ENCODE measurements around the gene GGCT.

The GGCT gene

GRCh38 chr7:30459591-30460245 is 44.9 kb downstream of the GGCT start:
- Histone ChIP-seq H3K4me1 (ENCODE audit: control insufficient read depth, insufficient read depth, low read length) (no peaks in the 10 kb centered on the region), H3K9ac (ENCODE audit: low read depth, low read length) (no peak overlapping the region)

GRCh38 chr7:30458311-30458710 is 46.3 kb downstream of the GGCT start:
- no peak overlapping the region for H3K4me3 ChIP-seq (ENCODE audit: low read depth, low read length)
- no peaks in the 10 kb centered on the region for H3K9me3 ChIP-seq (ENCODE audit: control insufficient read depth, insufficient read depth, low read length)
- no peak overlapping the region for H3K9ac ChIP-seq (ENCODE audit: low read depth, low read length)
- no peaks in the 10 kb centered on the region for H3K27me3 ChIP-seq (ENCODE audit: control insufficient read depth, insufficient read depth, low read length)
- H3K4me1 ChIP-seq (ENCODE audit: control insufficient read depth, insufficient read depth, low read length) = no peaks in the 10 kb centered on the region
- H3K36me3 ChIP-seq (ENCODE audit: control insufficient read depth, insufficient read depth, low read length) = no peaks in the 10 kb centered on the region
- H3K27ac ChIP-seq (ENCODE audit: low read depth, low read length) = no peak overlapping the region

More at GRCh38 chr7:30459591-30460245, 44.9 kb downstream of the GGCT start:
- no peaks in the 10 kb centered on the region for H3K36me3 ChIP-seq (ENCODE audit: control insufficient read depth, insufficient read depth, low read length)
- H3K27ac ChIP-seq (ENCODE audit: low read depth, low read length) = no peak overlapping the region
- H3K4me3 ChIP-seq (ENCODE audit: low read depth, low read length) = no peak overlapping the region
- no peaks in the 10 kb centered on the region for H3K27me3 ChIP-seq (ENCODE audit: control insufficient read depth, insufficient read depth, low read length)
- no peaks in the 10 kb centered on the region for H3K9me3 ChIP-seq (ENCODE audit: control insufficient read depth, insufficient read depth, low read length)

GRCh38 chr7:30453921-30454320 is 50.7 kb downstream of the GGCT start:
- H3K4me1 ChIP-seq (ENCODE audit: control insufficient read depth, insufficient read depth, low read length) = peaks cover 7% of the 10 kb centered on the region
- no peaks in the 10 kb centered on the region; the same call in 1 of the 2 replicates for H3K36me3 ChIP-seq (ENCODE audit: control insufficient read depth, insufficient read depth, low read length)
- no peaks in the 10 kb centered on the region for H3K9me3 ChIP-seq (ENCODE audit: control insufficient read depth, insufficient read depth, low read length)
- no peak overlapping the region for H3K4me3 ChIP-seq (ENCODE audit: low read depth, low read length)
- no peak overlapping the region for H3K27ac ChIP-seq (ENCODE audit: low read depth, low read length)
- H3K9ac ChIP-seq (ENCODE audit: low read depth, low read length) = no peak overlapping the region
- H3K27me3 ChIP-seq (ENCODE audit: control insufficient read depth, insufficient read depth, low read length) = no peaks in the 10 kb centered on the region

GRCh38 chr7:30453016-30453415 is 51.6 kb downstream of the GGCT start:
- Histone ChIP-seq H3K27ac (ENCODE audit: low read depth, low read length) (no peak overlapping the region), H3K36me3 (ENCODE audit: control insufficient read depth, insufficient read depth, low read length) (no peaks in the 10 kb centered on the region; the same call in 1 of the 2 replicates), H3K4me1 (ENCODE audit: control insufficient read depth, insufficient read depth, low read length) (peaks cover 7% of the 10 kb centered on the region)

GRCh38 chr7:30452280-30452930 is 52.2 kb downstream of the GGCT start:
- peaks cover 7% of the 10 kb centered on the region for H3K4me1 ChIP-seq (ENCODE audit: control insufficient read depth, insufficient read depth, low read length)
- H3K9me3 ChIP-seq (ENCODE audit: control insufficient read depth, insufficient read depth, low read length) = no peaks in the 10 kb centered on the region
- no peak overlapping the region for H3K9ac ChIP-seq (ENCODE audit: low read depth, low read length)
- H3K27ac ChIP-seq (ENCODE audit: low read depth, low read length) = no peak overlapping the region
- no peaks in the 10 kb centered on the region for H3K27me3 ChIP-seq (ENCODE audit: control insufficient read depth, insufficient read depth, low read length)
- no peaks in the 10 kb centered on the region; the same call in 1 of the 2 replicates for H3K36me3 ChIP-seq (ENCODE audit: control insufficient read depth, insufficient read depth, low read length)
- no peak overlapping the region for H3K4me3 ChIP-seq (ENCODE audit: low read depth, low read length)

More at GRCh38 chr7:30453016-30453415, 51.6 kb downstream of the GGCT start:
- Histone ChIP-seq H3K9ac (ENCODE audit: low read depth, low read length) (no peak overlapping the region), H3K9me3 (ENCODE audit: control insufficient read depth, insufficient read depth, low read length) (no peaks in the 10 kb centered on the region), H3K4me3 (ENCODE audit: low read depth, low read length) (no peak overlapping the region), H3K27me3 (ENCODE audit: control insufficient read depth, insufficient read depth, low read length) (no peaks in the 10 kb centered on the region)

GRCh38 chr7:30451539-30452279 is 52.9 kb downstream of the GGCT start:
- H3K9me3 ChIP-seq (ENCODE audit: control insufficient read depth, insufficient read depth, low read length) = no peaks in the 10 kb centered on the region
- H3K36me3 ChIP-seq (ENCODE audit: control insufficient read depth, insufficient read depth, low read length) = no peaks in the 10 kb centered on the region; the same call in 1 of the 2 replicates
- H3K4me3 ChIP-seq (ENCODE audit: low read depth, low read length) = no peak overlapping the region
- peaks cover 7% of the 10 kb centered on the region for H3K4me1 ChIP-seq (ENCODE audit: control insufficient read depth, insufficient read depth, low read length)
- H3K27me3 ChIP-seq (ENCODE audit: control insufficient read depth, insufficient read depth, low read length) = no peaks in the 10 kb centered on the region
- H3K9ac ChIP-seq (ENCODE audit: low read depth, low read length) = no peak overlapping the region
- H3K27ac ChIP-seq (ENCODE audit: low read depth, low read length) = no peak overlapping the region

- Histone ChIP-seq H3K9ac (ENCODE audit: low read depth, low read length) (no peak overlapping the region), H3K4me1 (ENCODE audit: control insufficient read depth, insufficient read depth, low read length) (peaks cover 7% of the 10 kb centered on the region), H3K9me3 (ENCODE audit: control insufficient read depth, insufficient read depth, low read length) (no peaks in the 10 kb centered on the region), H3K27me3 (ENCODE audit: control insufficient read depth, insufficient read depth, low read length) (no peaks in the 10 kb centered on the region), H3K4me3 (ENCODE audit: low read depth, low read length) (no peak overlapping the region), H3K27ac (ENCODE audit: low read depth, low read length) (no peak overlapping the region), H3K36me3 (ENCODE audit: control insufficient read depth, insufficient read depth, low read length) (peaks cover 3% of the 10 kb centered on the region; the same call in 1 of the 2 replicates)
Observed at GRCh38 chr7:30450983-30451497, 53.6 kb downstream of the GGCT start.

GRCh38 chr7:30450240-30450982 is 54.2 kb downstream of the GGCT start:
- no peaks in the 10 kb centered on the region for H3K9me3 ChIP-seq (ENCODE audit: control insufficient read depth, insufficient read depth, low read length)
- H3K27me3 ChIP-seq (ENCODE audit: control insufficient read depth, insufficient read depth, low read length) = no peaks in the 10 kb centered on the region
- H3K27ac ChIP-seq (ENCODE audit: low read depth, low read length) = peak overlapping the region; percentile 29
- peaks cover 7% of the 10 kb centered on the region for H3K4me1 ChIP-seq (ENCODE audit: control insufficient read depth, insufficient read depth, low read length)
- H3K9ac ChIP-seq (ENCODE audit: low read depth, low read length) = no peak overlapping the region
- no peak overlapping the region for H3K4me3 ChIP-seq (ENCODE audit: low read depth, low read length)
- H3K36me3 ChIP-seq (ENCODE audit: control insufficient read depth, insufficient read depth, low read length) = peaks cover 3% of the 10 kb centered on the region; the same call in 1 of the 2 replicates

GRCh38 chr7:30448461-30449189 is 56.0 kb downstream of the GGCT start:
- H3K27me3 ChIP-seq (ENCODE audit: control insufficient read depth, insufficient read depth, low read length) = no peaks in the 10 kb centered on the region
- no peak overlapping the region for H3K27ac ChIP-seq (ENCODE audit: low read depth, low read length)
- H3K36me3 ChIP-seq (ENCODE audit: control insufficient read depth, insufficient read depth, low read length) = peaks cover 3% of the 10 kb centered on the region; the same call in 1 of the 2 replicates
- H3K4me1 ChIP-seq (ENCODE audit: control insufficient read depth, insufficient read depth, low read length) = peaks cover 7% of the 10 kb centered on the region
- no peaks in the 10 kb centered on the region for H3K9me3 ChIP-seq (ENCODE audit: control insufficient read depth, insufficient read depth, low read length)
- no peak overlapping the region for H3K4me3 ChIP-seq (ENCODE audit: low read depth, low read length)
- H3K9ac ChIP-seq (ENCODE audit: low read depth, low read length) = no peak overlapping the region

- Histone ChIP-seq H3K27ac (ENCODE audit: low read depth, low read length) (no peak overlapping the region), H3K4me3 (ENCODE audit: low read depth, low read length) (no peak overlapping the region), H3K4me1 (ENCODE audit: control insufficient read depth, insufficient read depth, low read length) (peaks cover 7% of the 10 kb centered on the region), H3K9ac (ENCODE audit: low read depth, low read length) (no peak overlapping the region), H3K9me3 (ENCODE audit: control insufficient read depth, insufficient read depth, low read length) (no peaks in the 10 kb centered on the region), H3K27me3 (ENCODE audit: control insufficient read depth, insufficient read depth, low read length) (no peaks in the 10 kb centered on the region), H3K36me3 (ENCODE audit: control insufficient read depth, insufficient read depth, low read length) (peaks cover 3% of the 10 kb centered on the region; the same call in 1 of the 2 replicates)
Observed at GRCh38 chr7:30447466-30447865, 57.2 kb downstream of the GGCT start.

Measured in HUES48 (cell line).